ENCODE data around the gene ATP5MK. TPM values are rescaled to one million over a fixed set of nuclear protein-coding genes. Genes with fewer than 3 reads are reported as not detected.

Gene ATP5MK
- total RNA-seq, 1 experiment from 2014 or later = 556 TPM

GRCh38 chr10:103350517-103351260 is 45.6 kb downstream of the ATP5MK start, which contains the start of gene PCGF6 (continued):
- no peak for TF ChIP-seq ZBTB33 (IDR thresholded peaks at IDR 0.05; ENCODE audit: extremely low read depth, insufficient replicate concordance, low read length)
- no peak for TF ChIP-seq CEBPB (IDR thresholded peaks at IDR 0.05; ENCODE audit: low read depth)
- peak; percentile 86 for TF ChIP-seq POLR2AphosphoS5 (IDR thresholded peaks at IDR 0.05; ENCODE audit: low read depth, low read length)

GRCh38 chr10:103350175-103350516 is 46.1 kb downstream of the ATP5MK start:
- H3K4me3 ChIP-seq (replicated peaks in 1 of 2; ENCODE audit: low read depth in 1 of 2, low read length in 2 of 2) = peak overlapping the region; percentile 87 to 89
- RAD21 ChIA-PET (ENCODE audit: low non-redundant PET in 1 of 2, low total read pairs in 2 of 2, uncharacterized antibody in 2 of 2, unreplicated experiment in 2 of 2) = interaction anchor here in 1 of 2 experiments (0.7 kb wide), 1 partner anchor 142 kb away, joined by 4 read pairs; no protein-coding TSS in a partner anchor
- no TSS peak for BruUV-seq (replicated peaks)
- H4K20me1 ChIP-seq (ENCODE audit: insufficient read depth) = no peaks in the 10 kb centered on the region
- intact Hi-C loops (cut with micrococcal nuclease) = no loop called here
- CTCF ChIA-PET = interaction anchor here (1.4 kb wide), 1 partner anchor 111 kb away, joined by 5 read pairs; no protein-coding TSS in a partner anchor
- H3K9me2 ChIP-seq (ENCODE audit: insufficient read depth) = no peaks in the 10 kb centered on the region
- peaks cover 3 to 21% of the 10 kb centered on the region in 2 experiments; a peak in 3 of 4 replicates for H3K4me1 ChIP-seq (ENCODE audit: control insufficient read depth in 1 of 2, insufficient read depth in 2 of 2, low read length in 2 of 2)
- H3K9me3 ChIP-seq (ENCODE audit: control insufficient read depth in 1 of 2, insufficient read depth in 1 of 2, low read depth in 1 of 2, low read length in 2 of 2) = no peaks in the 10 kb centered on the region
- H3K36me3 ChIP-seq (ENCODE audit: control insufficient read depth in 1 of 2, insufficient read depth in 2 of 2, low read length in 2 of 2) = peaks cover 21 to 24% of the 10 kb centered on the region in 2 experiments
- TF ChIP-seq MAX (IDR thresholded peaks at IDR 0.05) (no peak; the same call in 1 of the 2 replicates), ELF1 (IDR thresholded peaks at IDR 0.05; ENCODE audit: borderline replicate concordance, low read depth) (no peak), ZNF274 (IDR thresholded peaks at IDR 0.05; ENCODE audit: low read depth, low read length) (no peak), SP1 (IDR thresholded peaks at IDR 0.05; ENCODE audit: low read depth) (no peak), POLR2AphosphoS5 (IDR thresholded peaks at IDR 0.05; ENCODE audit: low read depth, low read length) (no peak), ZBTB33 (IDR thresholded peaks at IDR 0.05; ENCODE audit: extremely low read depth, insufficient replicate concordance, low read length) (no peak), SRF (IDR thresholded peaks at IDR 0.05; ENCODE audit: low read depth) (no peak), ZFX (IDR thresholded peaks at IDR 0.05) (no peak), FOSL1 (IDR thresholded peaks at IDR 0.05; ENCODE audit: low read depth) (no peak), ATF3 (IDR thresholded peaks at IDR 0.05) (no peak), EZH2phosphoT487 (IDR thresholded peaks at IDR 0.05; ENCODE audit: borderline replicate concordance) (no peak), JUND (IDR thresholded peaks at IDR 0.05) (no peak), RAD21 (IDR thresholded peaks at IDR 0.05; ENCODE audit: low read depth) (no peak), SIN3A (IDR thresholded peaks at IDR 0.05; ENCODE audit: low read depth) (no peak), POLR2A (IDR thresholded peaks at IDR 0.05; ENCODE audit: borderline replicate concordance, extremely low read depth, insufficient read depth, insufficient read length) (no peak), EZH2 (IDR thresholded peaks at IDR 0.05) (no peak)
- ATAC-seq (peak; percentile 9; the same call in 1 of the 2 replicates), DNase-seq (ENCODE audit: low read depth, low spot score) (no peak)
- no peaks in the 10 kb centered on the region for H3K27me3 ChIP-seq (ENCODE audit: insufficient read depth, low read length)
- POLR2A ChIA-PET = interaction anchor here (1.4 kb wide), 1 partner anchor 19 kb away, joined by 4 read pairs; no protein-coding TSS in a partner anchor
- H3K4me2 ChIP-seq (ENCODE audit: low read length) = peak overlapping the region; percentile 83
- H3K79me2 ChIP-seq (ENCODE audit: insufficient read depth, low read length) = peaks cover 33% of the 10 kb centered on the region
- no peak overlapping the region for H2AFZ ChIP-seq (ENCODE audit: low read depth, low read length, poor library complexity, severe bottlenecking)
- H3K9ac ChIP-seq (ENCODE audit: low read length) = peak overlapping the region; percentile 94
- H3K27ac ChIP-seq (ENCODE audit: low read depth, low read length) = peak overlapping the region; percentile 84

All from HCT116 (cell line).